HepG2 (cell line): ENCODE results near the gene FSCN2. TPM values are rescaled to one million over a fixed set of nuclear protein-coding genes. Genes with fewer than 3 reads are reported as not detected.

Experiments
- BRCA1 ChIP-seq: sonication (generic); formaldehyde crosslinking; IDR thresholded peaks from 2 replicates; pipeline ENCODE4 v1.4.0; 2020; ENCODE audit warnings: missing genetic modification reagents
- CEBPZ ChIP-seq: IDR thresholded peaks from 2 replicates; pipeline ENCODE4 v1.6.1; 2012; ENCODE audit warnings: low read length, improper control_type of control experiment
- HMG20A ChIP-seq: IDR thresholded peaks from 2 replicates; pipeline ENCODE4 v1.6.1; 2016; ENCODE audit warnings: borderline replicate concordance
- MLLT10 ChIP-seq: sonication (generic); formaldehyde crosslinking; IDR thresholded peaks from 2 replicates; pipeline ENCODE4 v1.4.0; 2020; ENCODE audit warnings: missing genetic modification reagents
- NCOR1 ChIP-seq: fragments of 200-600 bp; sonication (generic); IDR thresholded peaks from 2 replicates; pipeline ENCODE4 v1.7.0; 2017; ENCODE audit warnings: antibody characterized with exemption, low read length, borderline replicate concordance
- PRMT3 ChIP-seq: sonication (generic); formaldehyde crosslinking; IDR thresholded peaks from 2 replicates; pipeline ENCODE4 v1.8.1; 2022; ENCODE audit warnings: low read depth, mild to moderate bottlenecking, moderate library complexity, missing genetic modification reagents, borderline replicate concordance
- RORA ChIP-seq: sonication (generic); formaldehyde crosslinking; IDR thresholded peaks from 2 replicates; pipeline ENCODE4 v1.5.0; 2020; ENCODE audit warnings: mild to moderate bottlenecking, missing genetic modification reagents, moderate library complexity
- SMAD1 ChIP-seq: sonication (generic); formaldehyde crosslinking; IDR thresholded peaks from 2 replicates; pipeline ENCODE4 v1.4.0; 2020; ENCODE audit warnings: missing genetic modification reagents, low read depth, mild to moderate bottlenecking, borderline replicate concordance
- ZBTB40 ChIP-seq, 2 experiments: fragments of 450-650 bp in 1 of 2; sonication (generic) in 1 of 2; formaldehyde crosslinking in 1 of 2; IDR thresholded peaks; 2 replicates each; pipeline versions ENCODE4 v1.6.1 to v1.8.0; 2016 to 2022; ENCODE audit warnings: antibody characterized with exemption in 1 of 2, mild to moderate bottlenecking in 1 of 2, missing genetic modification reagents in 1 of 2
- ZFP82 ChIP-seq: sonication (generic); formaldehyde crosslinking; IDR thresholded peaks from 2 replicates; pipeline ENCODE4 v1.5.1; 2020; ENCODE audit warnings: mild to moderate bottlenecking, missing genetic modification reagents, borderline replicate concordance
- ZNF672 ChIP-seq: sonication (generic); formaldehyde crosslinking; IDR thresholded peaks from 2 replicates; pipeline ENCODE4 v1.8.1; 2022; ENCODE audit warnings: missing genetic modification reagents
- ZNF709 ChIP-seq: sonication (generic); formaldehyde crosslinking; IDR thresholded peaks from 2 replicates; pipeline ENCODE4 v1.5.0; 2020; ENCODE audit warnings: mild to moderate bottlenecking, missing genetic modification reagents
- ZNF772 ChIP-seq: sonication (generic); formaldehyde crosslinking; IDR thresholded peaks from 2 replicates; pipeline ENCODE4 v1.5.0; 2020; ENCODE audit warnings: mild to moderate bottlenecking, missing genetic modification reagents
- ZNF792 ChIP-seq: IDR thresholded peaks from 2 replicates; pipeline ENCODE4 v1.6.1; 2016
- polyA plus RNA-seq, 8 experiments: library from polyadenylated mRNA; depleted of rRNA in 3 of 8; stranded (reverse) in 7 of 8; unstranded in 1 of 8; fragments of >200 nt; fragmentation: Illumina TruSeq in 4 of 8; extraction: Trizol in 4 of 8; gene quantifications; 2 replicates each; pipeline versions ENCODE4 v1.2.1 to v1.2.3, GENCODE V29; 2011 to 2016; ENCODE audit warnings: low read depth in 4 of 8, missing spikeins in 1 of 8, mixed read lengths in 1 of 8; ENCODE audit not compliant: insufficient read depth in 1 of 8
- total RNA-seq, 5 experiments: library from RNA; depleted of rRNA; stranded (reverse); fragments of >200 nt; fragmentation: Illumina TruSeq; extraction: Trizol; gene quantifications; 2 replicates each; pipeline ENCODE4 v1.2.3, GENCODE V29; 2016; ENCODE audit warnings: low read depth in 1 of 5
- TF ChIP-seq, protein P1 (sequence below): sonication (generic); formaldehyde crosslinking; IDR thresholded peaks from 2 replicates; pipeline ENCODE4 v1.8.1; 2023; ENCODE audit warnings: mild to moderate bottlenecking, inconsistent platforms, moderate library complexity, missing genetic modification reagents, borderline replicate concordance

Gene FSCN2
- total and polyA plus RNA-seq, 2 of the 13 experiments (the other 11 are each of a cell fraction or from before 2014, with no cell fraction given), result 0.09 TPM; not detected in 1

DNA sequence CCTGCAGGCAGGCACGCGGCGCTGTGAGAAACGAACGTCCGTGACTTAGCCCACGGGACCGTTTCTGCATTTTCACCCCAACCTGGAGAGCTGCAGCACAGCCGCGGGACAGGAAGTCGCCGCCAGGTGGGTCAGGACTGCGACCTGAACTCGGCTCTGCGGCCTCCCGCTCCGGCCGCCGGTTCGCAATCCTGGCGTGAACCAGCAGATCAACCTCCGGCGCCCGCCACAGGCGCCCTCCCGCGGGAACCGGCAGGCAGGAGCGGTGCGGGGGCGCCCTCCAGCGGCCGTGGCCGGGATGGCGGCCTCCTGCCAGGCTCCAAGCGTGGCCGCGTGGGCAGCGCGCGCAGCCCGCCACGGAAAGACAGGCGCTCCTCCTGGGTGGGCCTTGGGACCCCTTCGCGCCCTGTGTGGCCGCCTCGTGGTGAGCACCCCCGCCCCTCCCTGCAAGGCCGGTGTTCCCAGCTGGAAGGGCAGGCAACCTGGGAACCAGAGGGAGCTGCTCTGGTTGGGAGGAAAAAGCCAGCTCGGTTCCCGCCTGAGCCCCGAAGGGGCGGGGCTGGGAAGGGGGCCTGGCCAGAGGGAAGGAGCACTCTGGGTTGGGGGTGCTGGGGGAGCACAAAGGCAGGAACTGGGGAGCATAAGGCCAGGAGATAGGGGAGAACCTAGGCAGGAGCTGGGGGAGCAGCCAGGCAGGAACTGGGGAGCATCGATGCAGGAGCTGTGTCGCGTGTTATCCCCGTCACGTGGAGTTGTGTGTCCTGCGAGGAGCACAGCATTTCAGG is 43.8 kb upstream of the FSCN2 start (continued):
- peak; percentile 82; the same call in 1 of the 2 replicates for TF ChIP-seq SMAD1
- no peak for TF ChIP-seq RORA
- no peak for TF ChIP-seq NCOR1
- TF ChIP-seq ZNF772, result peak; percentile 64; the same call in 1 of the 2 replicates
- no peak for TF ChIP-seq BRCA1 (CRISPR knock-in tag)
- TF ChIP-seq CEBPZ, result no peak
- TF ChIP-seq MLLT10, result no peak
- TF ChIP-seq ZBTB40 (IDR thresholded peaks at IDR 0.05), result no peak
- TF ChIP-seq ZBTB40 (CRISPR knock-in tag; IDR thresholded peaks at IDR 0.05), result no peak; the same call in 1 of the 2 replicates
- TF ChIP-seq HMG20A (CRISPR knock-in tag), result no peak
- TF ChIP-seq ZNF709 (CRISPR knock-in tag), result no peak; the same call in 1 of the 2 replicates
- TF ChIP-seq ZNF672 (CRISPR knock-in tag), result no peak
- peak; percentile 85 for TF ChIP-seq ZNF792 (CRISPR knock-in tag)
- TF ChIP-seq, protein P1, sequence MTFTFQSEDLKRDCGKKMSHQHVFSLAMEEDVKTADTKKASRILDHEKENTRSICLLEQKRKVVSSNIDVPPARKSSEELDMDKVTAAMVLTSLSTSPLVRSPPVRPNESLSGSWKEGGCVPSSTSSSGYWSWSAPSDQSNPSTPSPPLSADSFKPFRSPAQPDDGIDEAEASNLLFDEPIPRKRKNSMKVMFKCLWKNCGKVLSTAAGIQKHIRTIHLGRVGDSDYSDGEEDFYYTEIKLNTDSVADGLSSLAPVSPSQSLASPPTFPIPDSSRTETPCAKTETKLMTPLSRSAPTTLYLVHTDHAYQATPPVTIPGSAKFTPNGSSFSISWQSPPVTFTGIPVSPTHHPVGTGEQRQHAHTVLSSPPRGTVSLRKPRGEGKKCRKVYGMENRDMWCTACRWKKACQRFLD, result no peak; the same call in 1 of the 2 replicates
- TF ChIP-seq PRMT3, result 0 out of 2 replicates have a peak, but pooled peaks have one; percentile 84
- peak; percentile 80; the same call in 1 of the 2 replicates for TF ChIP-seq ZFP82 (CRISPR knock-in tag)
